ENCODE results near the gene CACNB3. TPM values are rescaled to one million over a fixed set of nuclear protein-coding genes. Genes with fewer than 3 reads are reported as not detected.
"Not testable (repeated sequence)": the region's sequence is repeated elsewhere in the genome, so short reads cannot be mapped to it uniquely, and the experiment has no call there.

The CACNB3 gene
- total RNA-seq, 1 experiment from 2014 or later: 11.7 TPM

GRCh38 chr12:48818831-48819590 is 715 bp downstream of the CACNB3 start:
- DNase-seq (ENCODE audit: low spot score): no peak

- no peak for DNase-seq (ENCODE audit: low spot score)
These were observed 1.9 kb downstream of the CACNB3 start for GRCh38 chr12:48819986-48820725.

- no peak for DNase-seq (ENCODE audit: low spot score)
These were observed 3.8 kb downstream of the CACNB3 start for GRCh38 chr12:48822139-48822538.

- DNase-seq (ENCODE audit: low spot score): no peak
These were observed 4.4 kb downstream of the CACNB3 start for GRCh38 chr12:48822711-48823110.

GRCh38 chr12:48823281-48823680 is 5.0 kb downstream of the CACNB3 start:
- DNase-seq (ENCODE audit: low spot score): no peak

GRCh38 chr12:48824112-48824511 is 5.8 kb downstream of the CACNB3 start:
- no peak for DNase-seq (ENCODE audit: low spot score)

- DNase-seq (ENCODE audit: low spot score): no peak
These were observed 6.6 kb downstream of the CACNB3 start for GRCh38 chr12:48824905-48825304.

- no peak for DNase-seq (ENCODE audit: low spot score)
These were observed 8.0 kb downstream of the CACNB3 start for GRCh38 chr12:48826209-48826855.

- DNase-seq (ENCODE audit: low spot score): no peak
These were observed 8.7 kb downstream of the CACNB3 start for GRCh38 chr12:48827026-48827425.

- DNase-seq (ENCODE audit: low spot score): no peak
These were observed 9.3 kb downstream of the CACNB3 start for GRCh38 chr12:48827513-48828096.

GRCh38 chr12:48828293-48828692 is 10.0 kb downstream of the CACNB3 start:
- DNase-seq (ENCODE audit: low spot score): no peak

- DNase-seq (ENCODE audit: low spot score): no peak
These were observed 10.7 kb downstream of the CACNB3 start for GRCh38 chr12:48828841-48829575.

GRCh38 chr12:48831257-48831656 is 13.0 kb downstream of the CACNB3 start:
- DNase-seq (ENCODE audit: low spot score): no peak

- DNase-seq (ENCODE audit: low spot score): no peak
These were observed 14.2 kb downstream of the CACNB3 start for GRCh38 chr12:48832321-48833060.

- no peak for DNase-seq (ENCODE audit: low spot score)
These were observed 19.8 kb downstream of the CACNB3 start for GRCh38 chr12:48838048-48838447.

- DNase-seq (ENCODE audit: low spot score): not testable (repeated sequence)
These were observed 23.7 kb downstream of the CACNB3 start for GRCh38 chr12:48842021-48842420.

GRCh38 chr12:48851883-48852733 is 33.8 kb downstream of the CACNB3 start, which contains the start of gene DDX23:
DDX23 (minus strand) TSS chr12:48852163; CDS start chr12:48845782, 6,381 bp downstream.
- DNase-seq (ENCODE audit: low spot score): peak; percentile 93

GRCh38 chr12:48852734-48853688 is 34.7 kb downstream of the CACNB3 start:
- DNase-seq (ENCODE audit: low spot score): peak; percentile 80

- no peak for DNase-seq (ENCODE audit: low spot score)
These were observed 36.2 kb downstream of the CACNB3 start for GRCh38 chr12:48854488-48854887.
